SK-N-SH treated with all-trans-retinoic acid at 6 μM for 48 hours (cell line): Measurements from ENCODE around the gene CHL1.

Experiments used
- CSDC2 ChIP-seq: fragments of 250-450 bp; sonication (Bioruptor Pico); IDR thresholded peaks from 2 replicates; pipeline ENCODE4 v1.5.0; 2020; ENCODE audit warnings: mild to moderate bottlenecking, moderate library complexity
- ISL1 ChIP-seq: fragments of 250-450 bp; sonication (Bioruptor Pico); IDR thresholded peaks from 2 replicates; pipeline ENCODE4 v2.1.2; 2022; ENCODE audit warnings: mild to moderate bottlenecking, moderate library complexity
- OSR1 ChIP-seq: fragments of 250-450 bp; sonication (Bioruptor Pico); IDR thresholded peaks from 2 replicates; pipeline ENCODE4 v1.8.0; 2022; ENCODE audit warnings: moderate library complexity, mild to moderate bottlenecking, inconsistent platforms
- PPARA ChIP-seq: fragments of 250-450 bp; sonication (Bioruptor Pico); IDR thresholded peaks from 2 replicates; pipeline ENCODE4 v1.5.0; 2020; ENCODE audit warnings: mild to moderate bottlenecking, borderline replicate concordance
- RARB ChIP-seq: fragments of 250-450 bp; sonication (Bioruptor Pico); IDR thresholded peaks from 2 replicates; pipeline ENCODE4 v1.8.0; 2021; ENCODE audit warnings: mild to moderate bottlenecking, moderate library complexity
- SNAI2 ChIP-seq: fragments of 250-450 bp; sonication (Bioruptor Pico); IDR thresholded peaks from 2 replicates; pipeline ENCODE4 v1.5.0; 2020; ENCODE audit warnings: mild to moderate bottlenecking, moderate library complexity
- TSHZ2 ChIP-seq: fragments of 250-450 bp; sonication (Bioruptor Pico); IDR thresholded peaks from 2 replicates; pipeline ENCODE4 v1.5.0; 2020; ENCODE audit warnings: mild to moderate bottlenecking, moderate library complexity
- ZFP30 ChIP-seq: fragments of 450-650 bp; formaldehyde crosslinking; IDR thresholded peaks from 2 replicates; pipeline ENCODE4 v1.5.0; 2022; ENCODE audit warnings: mild to moderate bottlenecking, moderate library complexity
- ZNF70 ChIP-seq: fragments of 450-650 bp; formaldehyde crosslinking; IDR thresholded peaks from 2 replicates; pipeline ENCODE4 v1.5.0; 2020; ENCODE audit warnings: mild to moderate bottlenecking, moderate library complexity

GRCh38 chr3:197149-197827, 725 bp downstream of the CHL1 start:
- TF ChIP-seq ISL1 (no peak), ZNF70 (CRISPR knock-in tag) (no peak), SNAI2 (no peak), RARB (CRISPR knock-in tag) (no peak), CSDC2 (no peak), PPARA (CRISPR knock-in tag) (no peak), OSR1 (CRISPR knock-in tag) (no peak), ZFP30 (CRISPR knock-in tag) (no peak), TSHZ2 (CRISPR knock-in tag) (no peak)
